ENCODE measurements around the gene USP10. TPM values are rescaled to one million over a fixed set of nuclear protein-coding genes. Genes with fewer than 3 reads are reported as not detected.

Gene USP10
- total and polyA plus RNA-seq, 4 donors, result 18.5 to 77.5 (median 63.0) TPM

DNA sequence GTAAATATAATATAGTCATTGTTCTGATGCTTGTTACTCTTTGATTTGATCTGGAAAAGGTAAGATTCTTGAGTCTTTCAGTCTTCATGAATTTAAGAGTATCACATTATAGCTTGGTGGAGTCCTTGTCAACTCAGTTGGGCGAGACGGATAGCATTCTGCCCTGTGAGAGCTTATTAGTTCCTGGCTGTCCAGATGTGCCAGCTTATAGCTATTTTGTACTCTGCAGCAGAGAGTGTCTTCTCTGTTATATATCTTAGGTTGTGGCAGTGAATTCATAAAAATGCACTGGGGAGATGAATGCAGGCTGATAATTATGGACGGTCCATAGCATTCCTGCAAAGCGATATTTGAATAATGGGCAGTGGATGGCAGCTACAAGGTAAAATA, 69.0 kb downstream of the USP10 start:
- H3K4me1 ChIP-seq (ENCODE audit: control insufficient read depth in 5 of 5, insufficient read depth in 5 of 5, low read length in 5 of 5), result no peaks in the 10 kb centered on the region
- H3K9ac ChIP-seq (ENCODE audit: insufficient read depth in 1 of 2, low read length in 2 of 2), result no peak overlapping the region
- ATAC-seq (ENCODE audit: insufficient read depth, low FRiP score), result no peak
- H3K4me3 ChIP-seq, result no peak overlapping the region
- no peaks in the 10 kb centered on the region for H3K27me3 ChIP-seq (ENCODE audit: control insufficient read depth in 3 of 3, insufficient read depth in 3 of 3, low read length in 2 of 3)
- H3K36me3 ChIP-seq (ENCODE audit: control insufficient read depth in 4 of 4, insufficient read depth in 4 of 4, low read length in 4 of 4), result peaks cover 14 to 59% (median 32%) of the 10 kb centered on the region in 4 donors
- TF ChIP-seq, protein P1, sequence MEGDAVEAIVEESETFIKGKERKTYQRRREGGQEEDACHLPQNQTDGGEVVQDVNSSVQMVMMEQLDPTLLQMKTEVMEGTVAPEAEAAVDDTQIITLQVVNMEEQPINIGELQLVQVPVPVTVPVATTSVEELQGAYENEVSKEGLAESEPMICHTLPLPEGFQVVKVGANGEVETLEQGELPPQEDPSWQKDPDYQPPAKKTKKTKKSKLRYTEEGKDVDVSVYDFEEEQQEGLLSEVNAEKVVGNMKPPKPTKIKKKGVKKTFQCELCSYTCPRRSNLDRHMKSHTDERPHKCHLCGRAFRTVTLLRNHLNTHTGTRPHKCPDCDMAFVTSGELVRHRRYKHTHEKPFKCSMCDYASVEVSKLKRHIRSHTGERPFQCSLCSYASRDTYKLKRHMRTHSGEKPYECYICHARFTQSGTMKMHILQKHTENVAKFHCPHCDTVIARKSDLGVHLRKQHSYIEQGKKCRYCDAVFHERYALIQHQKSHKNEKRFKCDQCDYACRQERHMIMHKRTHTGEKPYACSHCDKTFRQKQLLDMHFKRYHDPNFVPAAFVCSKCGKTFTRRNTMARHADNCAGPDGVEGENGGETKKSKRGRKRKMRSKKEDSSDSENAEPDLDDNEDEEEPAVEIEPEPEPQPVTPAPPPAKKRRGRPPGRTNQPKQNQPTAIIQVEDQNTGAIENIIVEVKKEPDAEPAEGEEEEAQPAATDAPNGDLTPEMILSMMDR (IDR thresholded peaks at IDR 0.05; ENCODE audit: control extremely low read depth, extremely low read depth), result no peak
- WGBS, 2 donors, result 97 to 98% methylated on average over 4 of the region's 4 CpGs
- H3K9me3 ChIP-seq (ENCODE audit: control insufficient read depth in 4 of 4, insufficient read depth in 3 of 4, low read length in 3 of 4), result no peaks in the 10 kb centered on the region
- no peak overlapping the region for H3K27ac ChIP-seq (ENCODE audit: low read depth in 1 of 2, low read length in 1 of 2)
- DNase-seq, result no peak

DNA sequence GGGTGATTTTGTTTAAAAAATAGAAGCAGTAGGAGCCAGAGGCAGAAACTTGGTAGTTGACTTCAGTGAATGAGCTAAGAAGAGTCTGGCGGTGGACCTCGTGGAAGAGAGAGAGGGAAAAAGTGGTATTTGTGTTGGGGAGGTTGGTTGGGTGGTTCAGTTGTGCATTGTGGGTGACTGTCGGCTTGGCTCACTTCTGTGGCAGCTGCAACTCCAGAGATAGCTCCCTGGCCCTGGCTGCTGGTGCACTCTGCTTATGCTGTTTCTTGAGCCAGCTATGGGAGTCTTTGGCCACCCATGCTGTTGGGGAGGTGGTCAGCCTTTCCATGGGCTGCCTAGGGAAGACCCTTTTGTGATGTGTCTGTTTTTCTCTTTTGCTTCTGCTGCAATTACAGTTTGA, 69.6 kb downstream of the USP10 start:
- TF ChIP-seq, protein P1 (IDR thresholded peaks at IDR 0.05; ENCODE audit: control extremely low read depth, extremely low read depth), result no peak
- ATAC-seq (ENCODE audit: insufficient read depth, low FRiP score), result no peak
- Histone ChIP-seq H3K9ac (ENCODE audit: insufficient read depth in 1 of 2, low read length in 2 of 2) (no peak overlapping the region), H3K9me3 (ENCODE audit: control insufficient read depth in 4 of 4, insufficient read depth in 3 of 4, low read length in 3 of 4) (no peaks in the 10 kb centered on the region), H3K4me3 (no peak overlapping the region), H3K27me3 (ENCODE audit: control insufficient read depth in 3 of 3, insufficient read depth in 3 of 3, low read length in 2 of 3) (no peaks in the 10 kb centered on the region), H3K4me1 (ENCODE audit: control insufficient read depth in 5 of 5, insufficient read depth in 5 of 5, low read length in 5 of 5) (no peaks in the 10 kb centered on the region), H3K36me3 (ENCODE audit: control insufficient read depth in 4 of 4, insufficient read depth in 4 of 4, low read length in 4 of 4) (peaks cover 14 to 55% (median 29%) of the 10 kb centered on the region in 4 donors), H3K27ac (ENCODE audit: low read depth in 1 of 2, low read length in 1 of 2) (no peak overlapping the region)
- no peak for DNase-seq
- 94 to 99% methylated on average over 3 of the region's 3 CpGs for WGBS, 2 donors

DNA sequence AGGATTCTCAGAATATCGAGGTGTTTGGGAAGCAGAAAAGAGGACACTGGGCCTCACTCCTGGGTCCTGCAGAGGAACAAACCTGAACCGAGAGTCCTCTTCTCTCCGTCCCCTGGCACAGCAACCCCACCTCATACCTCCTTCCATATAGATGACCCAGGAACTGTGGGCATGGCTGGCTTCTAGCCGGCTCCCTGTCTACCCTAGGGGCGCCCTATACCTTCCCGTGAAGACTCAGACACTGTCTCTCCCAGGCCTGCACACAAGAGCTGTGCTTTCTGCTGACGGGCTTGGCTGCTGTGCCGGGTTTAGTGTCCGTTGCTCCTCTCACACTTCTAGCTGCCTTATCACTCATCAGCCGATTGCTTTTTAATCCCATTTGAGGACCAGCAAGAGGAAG, 73.5 kb downstream of the USP10 start:
- H3K36me3 ChIP-seq (ENCODE audit: control insufficient read depth in 4 of 4, insufficient read depth in 4 of 4, low read length in 4 of 4), result peaks cover 16 to 59% (median 35%) of the 10 kb centered on the region in 4 donors
- TF ChIP-seq, protein P1 (IDR thresholded peaks at IDR 0.05; ENCODE audit: control extremely low read depth, extremely low read depth), result no peak
- no peak overlapping the region for H3K27ac ChIP-seq (ENCODE audit: low read depth in 1 of 2, low read length in 1 of 2)
- H3K9me3 ChIP-seq (ENCODE audit: control insufficient read depth in 4 of 4, insufficient read depth in 3 of 4, low read length in 3 of 4), result no peaks in the 10 kb centered on the region
- no peak overlapping the region for H3K9ac ChIP-seq (ENCODE audit: insufficient read depth in 1 of 2, low read length in 2 of 2)
- ATAC-seq (ENCODE audit: insufficient read depth, low FRiP score), result no peak
- DNase-seq, result no peak
- H3K27me3 ChIP-seq (ENCODE audit: control insufficient read depth in 3 of 3, insufficient read depth in 3 of 3, low read length in 2 of 3), result no peaks in the 10 kb centered on the region
- 92 to 94% methylated on average over 10 of the region's 10 CpGs for WGBS, 2 donors
- H3K4me3 ChIP-seq, result no peak overlapping the region
- no peaks in the 10 kb centered on the region for H3K4me1 ChIP-seq (ENCODE audit: control insufficient read depth in 5 of 5, insufficient read depth in 5 of 5, low read length in 5 of 5)

DNA sequence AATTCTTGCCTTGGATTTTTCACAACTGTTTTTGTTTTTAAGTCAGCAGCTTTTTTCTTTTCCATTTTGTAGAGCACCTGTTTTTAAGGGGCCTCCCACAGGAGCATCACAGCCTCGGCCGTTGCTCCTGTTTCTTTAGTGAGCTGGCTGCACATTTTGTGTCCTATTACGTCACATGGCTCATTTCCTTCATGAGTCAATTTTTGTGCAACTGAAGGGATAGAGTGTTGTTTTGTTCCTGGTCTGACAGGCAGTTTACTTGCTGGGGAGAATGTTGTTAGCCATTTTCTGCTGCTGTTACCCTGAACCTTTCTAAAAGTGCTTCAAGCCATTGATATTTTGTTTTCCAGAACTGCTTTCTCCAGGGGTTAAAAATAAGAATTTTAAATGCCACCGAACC, 75.0 kb downstream of the USP10 start:
- no peaks in the 10 kb centered on the region for H3K9me3 ChIP-seq (ENCODE audit: control insufficient read depth in 4 of 4, insufficient read depth in 3 of 4, low read length in 3 of 4)
- H3K36me3 ChIP-seq (ENCODE audit: control insufficient read depth in 4 of 4, insufficient read depth in 4 of 4, low read length in 4 of 4), result peaks cover 17 to 56% (median 32%) of the 10 kb centered on the region in 4 donors
- WGBS, 2 donors, result 46 to 79% methylated on average over 4 of the region's 4 CpGs
- no peaks in the 10 kb centered on the region for H3K27me3 ChIP-seq (ENCODE audit: control insufficient read depth in 3 of 3, insufficient read depth in 3 of 3, low read length in 2 of 3)
- H3K4me3 ChIP-seq, result no peak overlapping the region
- ATAC-seq (ENCODE audit: insufficient read depth, low FRiP score) (no peak), DNase-seq (no peak)
- no peaks in the 10 kb centered on the region for H3K4me1 ChIP-seq (ENCODE audit: control insufficient read depth in 5 of 5, insufficient read depth in 5 of 5, low read length in 5 of 5)
- no peak overlapping the region for H3K9ac ChIP-seq (ENCODE audit: insufficient read depth in 1 of 2, low read length in 2 of 2)
- no peak overlapping the region for H3K27ac ChIP-seq (ENCODE audit: low read depth in 1 of 2, low read length in 1 of 2)
- TF ChIP-seq, protein P1 (IDR thresholded peaks at IDR 0.05; ENCODE audit: control extremely low read depth, extremely low read depth), result no peak
